HG03280 (cell line): Measurements from ENCODE around the gene PHF19.

Experiments used
- ATAC-seq: cut with Tn5 transposase; IDR thresholded peaks from one replicate; pipeline ENCODE4 v1.9.1; 2021; ENCODE audit warnings: mild to moderate bottlenecking, moderate library complexity; ENCODE audit not compliant: unreplicated experiment

Gene PHF19

GRCh38 chr9:120876842-120877240 is at the start of gene PHF19:
Gene PHF19 (minus strand): TSS chr9:120877188. CDS start chr9:120874741, 2,447 bp downstream.
- peak; percentile 11 for ATAC-seq

DNA sequence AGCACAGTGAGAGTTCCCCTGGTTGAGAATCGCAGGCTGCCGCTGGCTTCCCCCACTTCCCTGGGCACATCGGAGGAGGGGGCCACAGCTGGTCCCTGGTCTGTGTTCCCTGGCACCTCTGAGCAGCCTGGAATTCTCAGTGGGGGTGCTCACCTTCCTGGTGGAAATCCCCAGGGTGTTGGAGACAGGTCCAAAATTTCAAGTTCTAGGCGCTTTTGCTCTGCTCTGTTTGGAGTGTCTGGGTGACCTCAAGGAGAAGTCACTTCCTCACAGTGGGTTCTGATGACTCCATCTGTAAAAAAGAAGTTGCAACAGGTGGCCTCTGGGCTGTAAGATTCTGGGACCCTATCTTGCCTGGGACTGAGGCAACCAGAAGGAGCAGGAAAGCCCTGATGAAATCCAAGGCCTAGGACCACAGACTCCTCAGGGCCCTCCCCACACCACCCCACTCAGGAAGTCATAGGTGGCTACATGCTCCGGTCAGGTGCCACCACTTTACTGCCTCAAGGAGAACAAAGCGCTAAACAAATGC is 49.5 kb upstream of the PHF19 start, which contains the start of gene TRAF1:
TSS of gene TRAF1 (minus strand) at position 400 of the 532 bp plus-strand sequence. CDS start 721 bp downstream, outside the sequence.
- ATAC-seq: peak; percentile 27

- peak; percentile 25 for ATAC-seq
These were observed 48.8 kb upstream of the PHF19 start for GRCh38 chr9:120925535-120926396.

DNA sequence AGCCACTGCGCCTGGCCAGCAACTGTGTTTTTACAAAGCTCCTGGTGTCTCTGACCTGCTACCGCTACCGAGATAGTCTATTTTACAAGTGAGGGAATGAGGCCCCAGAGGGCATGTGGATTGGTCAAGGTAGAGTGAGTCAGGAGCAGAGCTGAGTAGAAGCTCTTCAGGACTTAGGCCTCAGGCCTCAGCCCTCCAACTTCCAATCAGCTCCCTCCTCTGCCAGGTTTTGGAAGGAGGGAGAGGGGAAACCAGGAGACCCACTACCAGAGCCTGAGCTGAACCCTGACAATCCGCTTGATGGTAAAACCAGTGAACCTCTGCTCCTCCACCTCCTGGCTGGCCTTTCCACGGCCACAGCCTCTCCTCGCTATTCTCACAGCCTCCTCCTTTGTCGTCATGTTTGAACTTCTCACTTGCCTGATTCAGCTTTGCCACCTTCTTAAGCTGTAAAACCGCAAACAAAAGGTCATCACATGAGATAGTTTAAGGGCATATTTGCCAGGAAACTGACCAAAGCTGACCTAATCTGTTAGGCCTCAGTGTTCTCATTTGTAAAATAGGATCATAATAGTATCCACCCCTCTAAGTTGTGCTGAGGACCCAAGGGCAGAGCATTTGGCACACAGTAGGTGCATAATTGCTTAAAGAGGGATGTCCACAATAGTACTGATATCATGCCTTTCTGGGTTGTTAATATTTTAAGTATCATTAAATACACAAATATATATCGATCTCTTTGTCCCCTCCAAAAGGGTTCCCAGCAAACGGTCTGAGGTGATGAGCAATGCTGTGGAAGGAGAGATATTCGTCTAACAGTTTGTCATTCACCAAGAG is 47.9 kb upstream of the PHF19 start:
- no peak for ATAC-seq

DNA sequence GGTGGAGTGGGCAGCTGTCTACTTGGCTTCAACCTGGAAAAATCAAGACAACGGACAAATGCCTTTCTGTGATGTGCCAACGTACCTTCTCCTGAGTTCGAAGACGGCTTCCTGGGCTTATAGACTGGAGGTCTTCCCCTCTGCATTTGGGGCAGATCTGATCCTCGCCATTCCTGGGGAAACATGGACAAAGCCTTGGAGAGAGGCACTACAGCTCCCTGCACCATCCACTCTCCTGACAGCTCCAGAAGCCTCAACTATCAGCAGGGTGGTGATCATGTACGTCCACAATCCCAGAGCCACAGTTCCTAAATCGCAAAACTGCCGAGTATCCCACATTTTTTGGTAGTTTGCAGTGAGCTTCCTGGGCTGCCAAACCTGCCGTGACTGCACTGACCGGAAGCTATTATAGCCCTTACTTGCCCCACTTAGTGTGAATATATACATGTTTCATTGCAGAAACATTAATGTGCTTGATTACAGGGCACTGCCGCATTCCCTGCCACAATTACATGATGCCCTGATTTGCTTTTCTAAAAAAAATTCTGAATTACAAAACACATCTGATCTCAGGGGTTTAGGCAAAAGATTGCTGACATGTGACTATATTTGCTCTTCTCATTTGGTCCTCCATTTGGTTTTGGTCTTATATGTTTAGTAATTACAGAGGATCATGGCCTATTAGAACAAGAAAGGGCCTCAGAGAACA is 46.8 kb upstream of the PHF19 start:
- ATAC-seq: no peak

- no peak for ATAC-seq
These were observed 45.6 kb upstream of the PHF19 start for GRCh38 chr9:120922404-120923195.

DNA sequence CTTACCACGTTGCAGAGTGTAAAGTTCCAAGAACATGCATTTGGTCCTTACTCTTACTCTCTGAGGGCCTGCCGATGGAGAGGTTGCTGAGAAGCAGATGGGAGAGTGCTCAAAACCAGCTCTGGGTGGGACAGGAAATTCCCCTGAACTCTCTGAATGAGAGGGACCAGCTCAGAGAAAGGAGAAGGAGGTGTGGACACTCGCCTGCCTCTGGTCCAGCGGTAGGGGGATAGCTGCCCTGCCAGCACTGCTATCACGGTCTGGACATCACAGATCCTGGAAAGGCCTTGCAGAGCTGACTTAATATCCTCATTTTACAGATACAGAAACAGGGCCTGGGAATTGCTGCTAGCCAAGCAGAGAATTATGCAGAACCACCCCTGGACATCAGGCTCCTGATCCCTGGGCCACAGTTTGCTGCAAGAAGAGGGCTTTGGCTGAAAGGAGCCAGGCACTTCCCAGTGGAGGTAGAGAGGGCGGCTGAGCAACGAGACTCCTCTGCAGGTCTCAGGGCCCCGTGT is 44.7 kb upstream of the PHF19 start:
- ATAC-seq: no peak

GRCh38 chr9:120920806-120921178 is 43.8 kb upstream of the PHF19 start:
- no peak for ATAC-seq

DNA sequence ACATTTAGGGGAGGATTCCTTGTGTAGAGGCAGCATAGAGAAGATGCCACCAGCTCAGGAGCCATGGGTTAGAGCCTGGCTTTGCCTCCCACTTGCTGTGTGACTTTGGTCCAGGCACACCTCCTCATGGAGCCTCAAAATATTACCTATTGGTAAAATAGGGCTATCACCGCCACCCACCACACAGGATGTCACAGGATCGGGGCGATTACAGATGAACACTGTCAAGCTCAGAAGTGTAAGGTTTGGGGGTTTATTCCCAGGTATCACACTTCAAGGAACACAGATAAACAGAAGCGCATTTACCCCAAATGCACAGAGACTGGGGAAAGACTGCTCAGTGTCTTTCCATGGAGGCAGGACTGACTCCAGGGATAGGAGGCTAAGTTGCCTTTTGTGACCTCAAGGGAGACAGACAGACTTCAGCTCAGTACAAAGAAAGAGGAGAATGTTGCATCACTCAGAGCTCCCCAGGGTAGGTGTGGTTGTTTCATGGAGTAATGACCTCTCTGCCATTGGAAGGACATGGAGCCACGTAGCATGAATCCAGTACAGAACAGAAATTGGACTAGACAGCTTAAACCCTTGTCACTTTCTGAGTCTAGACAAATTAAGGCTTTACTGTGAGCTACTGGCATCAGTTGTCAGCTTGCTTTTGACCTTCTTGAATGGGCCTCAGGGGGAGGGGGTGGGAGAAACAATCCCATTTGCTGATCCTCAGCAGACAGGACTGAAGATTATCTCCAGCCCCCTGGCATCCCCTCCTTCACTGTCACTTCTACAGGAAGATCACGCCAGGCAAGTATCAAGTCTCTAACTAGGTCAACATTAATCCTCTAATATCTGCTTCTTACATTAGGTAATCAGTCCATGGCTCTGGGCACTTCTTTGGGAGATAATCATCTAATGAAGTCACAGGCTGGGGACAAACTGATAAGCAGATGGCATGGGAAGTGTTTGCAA is 43.1 kb upstream of the PHF19 start:
- no peak for ATAC-seq

DNA sequence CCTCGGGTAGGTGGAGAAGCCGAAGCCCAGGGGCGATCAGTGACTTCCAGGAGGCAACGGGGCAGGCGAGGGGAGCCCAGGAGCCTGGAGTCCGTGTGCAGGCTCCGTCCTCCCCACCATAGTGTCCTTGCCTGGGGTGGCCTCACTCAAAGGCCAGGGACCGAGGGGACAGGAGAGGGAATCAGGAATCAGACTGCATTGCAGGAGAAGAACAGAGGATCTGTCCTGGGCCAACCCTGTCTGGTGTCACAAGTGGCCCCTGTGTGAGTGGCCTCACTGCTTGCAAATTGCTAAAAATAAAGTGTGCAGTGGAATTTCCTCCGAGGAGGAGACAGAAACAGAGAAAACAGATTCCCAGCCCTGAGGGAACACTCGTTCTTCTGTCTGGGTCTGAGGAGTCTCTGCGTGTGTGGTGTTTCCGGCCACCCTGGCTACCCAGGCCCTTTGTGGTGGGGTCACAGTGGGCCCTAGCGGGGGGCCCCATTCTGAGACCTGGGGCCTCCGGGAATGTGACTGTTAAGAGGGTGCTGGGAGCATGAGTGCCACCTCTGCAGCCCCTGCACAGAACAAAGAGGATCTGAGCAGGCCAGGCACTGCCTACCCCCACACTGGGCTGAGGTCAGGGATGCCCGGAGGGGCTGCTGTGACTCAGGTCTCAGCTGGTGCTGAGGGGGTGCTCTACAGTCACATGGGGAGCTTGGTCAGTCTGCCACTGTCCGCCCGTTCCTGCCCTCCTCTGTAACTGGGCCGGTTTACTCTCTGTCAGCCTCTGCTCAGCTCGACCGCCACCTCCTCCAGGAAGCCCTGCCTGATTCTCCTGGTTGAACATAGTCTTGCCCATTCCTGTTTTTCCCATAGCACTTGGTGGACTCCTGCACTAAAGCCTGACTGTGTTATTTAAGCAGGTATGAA is 42.2 kb upstream of the PHF19 start:
- no peak for ATAC-seq

- no peak for ATAC-seq
These were observed 41.2 kb upstream of the PHF19 start for GRCh38 chr9:120917929-120918762.

- no peak for ATAC-seq
These were observed 40.2 kb upstream of the PHF19 start for GRCh38 chr9:120916991-120917880.

DNA sequence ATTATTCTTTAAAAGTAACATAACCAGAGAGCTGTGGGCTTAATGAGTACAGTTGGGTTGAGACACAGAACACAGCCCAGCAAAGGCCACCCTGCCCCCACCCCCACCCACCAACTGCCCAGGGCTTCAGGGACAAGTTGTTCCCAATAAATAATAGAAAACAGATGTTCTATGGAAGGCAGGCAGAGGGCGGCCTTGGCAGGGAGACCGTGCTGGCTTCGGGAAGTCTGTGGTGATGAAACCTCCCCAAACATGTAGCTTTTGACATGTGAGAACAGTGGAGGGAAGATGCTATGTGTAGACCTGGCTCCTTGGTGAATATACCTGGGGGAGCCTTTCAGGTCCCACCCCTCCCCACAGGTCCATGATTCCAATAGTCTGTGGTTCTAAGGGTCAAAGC is 39.6 kb upstream of the PHF19 start:
- ATAC-seq: no peak

DNA sequence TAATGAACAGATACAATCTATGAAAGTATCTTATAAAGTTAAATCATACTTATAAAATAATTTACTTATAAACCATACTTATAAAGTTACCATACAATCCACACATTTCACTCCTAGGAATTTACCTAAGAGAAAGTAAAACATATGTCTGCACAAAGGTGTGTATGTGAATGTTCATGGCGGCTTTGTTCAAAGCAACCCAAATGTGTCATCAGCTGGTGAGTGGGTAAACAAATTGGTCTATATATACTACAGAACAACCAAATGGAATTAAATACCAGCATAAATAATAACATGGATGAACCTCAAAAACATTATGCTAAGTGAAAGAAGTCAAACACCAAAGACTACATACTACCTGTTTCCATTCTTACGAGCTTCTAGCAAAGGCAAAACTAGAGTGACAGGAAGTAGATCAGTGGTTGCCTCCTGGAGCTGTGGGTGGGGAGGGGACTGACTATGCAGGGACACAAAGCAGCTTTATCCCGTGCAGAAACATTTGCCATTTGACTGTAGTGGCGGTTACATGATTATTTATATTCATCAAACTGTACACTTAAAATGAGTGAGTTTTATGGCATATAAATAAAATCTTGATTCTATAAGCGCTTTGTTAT is 39.0 kb upstream of the PHF19 start:
- ATAC-seq: no peak

DNA sequence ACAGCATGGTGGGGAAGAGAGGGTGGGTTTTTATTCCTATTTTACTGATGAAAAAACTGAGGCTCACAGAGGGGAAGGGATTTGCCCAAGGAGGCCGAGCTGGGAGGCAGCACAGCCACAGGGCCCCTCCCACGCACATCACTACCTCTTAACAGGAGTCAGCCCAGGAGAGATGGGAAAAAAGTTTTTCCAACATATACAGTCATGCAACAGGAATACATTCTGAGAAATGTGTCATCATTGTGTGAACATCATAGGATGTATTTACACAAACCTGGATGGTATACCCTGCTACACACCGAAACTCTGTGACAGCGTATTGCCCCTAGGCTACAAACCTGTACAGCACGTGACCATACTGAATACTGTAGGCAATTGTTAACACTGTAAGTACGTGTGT is 38.0 kb upstream of the PHF19 start:
- ATAC-seq: no peak
